ENCODE data around the gene GTF2IRD1.
A peak's percentile ranks its signal among the peaks of the same experiment; 100 is the strongest.
"Not testable (repeated sequence)": the region's sequence is repeated elsewhere in the genome, so short reads cannot be mapped to it uniquely, and the experiment has no call there.

Gene GTF2IRD1

DNA sequence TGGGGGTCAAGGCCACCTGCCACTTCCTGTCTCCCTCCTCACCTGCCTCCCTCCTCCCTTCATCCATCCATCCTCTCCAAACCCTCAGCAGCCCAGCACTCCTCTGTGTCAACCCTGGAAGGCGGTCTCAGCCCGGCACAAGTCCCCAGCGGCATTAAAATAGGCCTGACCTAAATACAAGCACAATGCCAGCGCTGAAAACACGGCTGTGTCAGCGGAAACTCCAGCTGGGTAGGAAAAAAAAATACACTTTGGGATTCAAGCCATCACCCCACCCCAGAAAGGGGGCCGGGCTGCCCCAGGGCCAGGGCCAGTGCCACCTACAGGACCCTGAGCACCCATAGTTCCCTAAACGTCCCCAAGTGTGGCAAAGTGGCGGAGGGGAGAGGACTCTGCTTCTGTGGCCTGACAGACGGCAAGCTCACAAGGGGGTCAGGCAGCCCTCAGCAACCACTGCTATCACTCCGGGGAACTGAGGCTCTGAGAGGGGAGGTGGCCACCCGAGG, 22.7 kb upstream of the GTF2IRD1 start:
- DNase-seq (ENCODE audit: low spot score): no peak

DNA sequence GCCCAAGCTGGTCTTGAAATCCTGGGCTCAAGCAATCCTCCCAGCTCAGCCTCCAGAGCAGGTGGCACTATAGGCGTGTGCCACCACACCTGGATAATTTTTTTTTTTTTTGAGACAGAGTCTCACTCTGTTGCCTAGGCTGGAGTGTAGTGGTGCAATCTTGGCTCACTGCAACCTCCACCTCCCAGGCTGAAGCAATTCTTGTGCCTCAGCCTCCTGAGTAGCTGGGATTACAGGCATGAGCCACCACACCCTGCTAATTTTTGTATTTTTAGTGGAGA, 16.5 kb upstream of the GTF2IRD1 start:
- not testable (repeated sequence) for DNase-seq (ENCODE audit: low spot score)

DNA sequence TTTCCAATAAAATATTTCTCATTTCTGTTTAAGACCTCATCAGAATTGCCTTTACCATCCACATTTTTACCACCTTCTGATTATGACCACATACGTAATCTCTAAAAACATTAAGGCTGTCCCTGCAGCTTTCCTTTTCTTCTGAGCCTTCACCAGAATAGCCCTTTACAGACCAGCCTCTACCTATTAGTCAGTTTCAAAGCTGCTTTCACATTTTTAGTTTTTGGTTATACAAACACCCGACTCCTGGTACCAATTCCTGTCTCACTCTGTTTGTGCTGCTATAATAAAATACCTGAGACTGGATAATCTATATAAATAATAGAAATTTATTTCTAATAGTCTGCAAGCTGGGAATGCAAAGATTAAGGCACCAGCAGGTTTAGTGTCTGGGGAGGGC, 15.4 kb upstream of the GTF2IRD1 start:
- no peak for DNase-seq (ENCODE audit: low spot score)

DNA sequence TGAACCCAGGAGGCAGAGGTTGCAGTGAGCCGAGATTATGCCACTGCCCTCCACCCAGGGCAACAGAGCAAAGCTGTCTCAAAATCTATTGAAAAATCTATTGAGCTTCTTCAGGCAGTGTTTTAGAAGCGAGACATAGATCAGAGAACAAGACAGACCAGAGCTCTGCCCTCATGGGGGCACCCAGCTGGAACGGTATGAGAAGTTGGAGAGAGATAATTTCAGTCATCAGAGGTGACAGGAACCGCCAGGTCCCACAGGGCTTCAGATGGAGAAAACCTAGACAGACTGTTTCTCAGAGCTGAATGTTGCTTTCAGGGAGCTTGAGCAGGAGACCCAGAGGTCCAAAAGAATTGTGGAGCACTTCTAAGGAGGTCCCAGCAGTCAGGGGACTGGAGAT, 14.2 kb upstream of the GTF2IRD1 start:
- no peak for DNase-seq (ENCODE audit: low spot score)

DNA sequence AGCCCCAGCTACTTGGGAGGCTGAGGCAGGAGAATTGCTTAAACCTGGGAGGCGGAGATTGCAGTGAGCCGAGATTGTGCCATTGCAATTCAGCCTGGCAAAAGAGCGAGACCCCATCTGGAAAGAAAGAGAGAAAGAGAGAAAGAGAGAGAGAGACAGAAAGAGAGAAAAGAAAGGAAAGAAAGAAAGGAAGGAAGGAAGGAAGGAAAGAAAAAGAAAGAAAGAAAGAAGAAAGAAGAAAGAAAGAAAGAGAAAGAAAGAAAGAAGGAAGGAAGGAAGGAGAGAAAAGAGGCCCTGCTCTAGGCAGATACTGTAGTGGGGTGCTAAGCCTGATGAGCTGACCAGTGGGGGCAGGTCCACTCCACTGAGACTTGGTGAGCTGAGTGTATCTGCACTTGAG, 13.6 kb upstream of the GTF2IRD1 start:
- DNase-seq (ENCODE audit: low spot score): not testable (repeated sequence)

DNA sequence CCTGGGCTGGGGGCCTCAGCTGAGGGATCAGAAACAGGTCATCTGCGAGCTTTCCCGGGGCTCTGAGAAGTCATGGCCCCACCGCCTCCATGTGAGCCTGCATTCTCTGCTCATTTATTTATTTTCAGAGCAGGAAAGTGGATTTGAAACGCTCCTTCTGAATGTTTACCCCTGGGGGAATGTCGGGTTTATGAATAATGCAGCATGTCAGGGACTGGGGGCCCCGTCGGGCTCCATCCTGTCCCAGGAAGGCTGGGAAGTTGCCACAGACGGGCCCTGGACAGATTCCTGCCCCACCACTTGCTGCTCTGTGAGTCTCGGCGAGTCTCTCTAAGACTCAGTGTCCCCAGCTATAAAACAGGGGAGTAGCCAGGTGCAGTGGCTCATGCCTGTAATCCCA, 11.9 kb upstream of the GTF2IRD1 start:
- no peak for DNase-seq (ENCODE audit: low spot score)

DNA sequence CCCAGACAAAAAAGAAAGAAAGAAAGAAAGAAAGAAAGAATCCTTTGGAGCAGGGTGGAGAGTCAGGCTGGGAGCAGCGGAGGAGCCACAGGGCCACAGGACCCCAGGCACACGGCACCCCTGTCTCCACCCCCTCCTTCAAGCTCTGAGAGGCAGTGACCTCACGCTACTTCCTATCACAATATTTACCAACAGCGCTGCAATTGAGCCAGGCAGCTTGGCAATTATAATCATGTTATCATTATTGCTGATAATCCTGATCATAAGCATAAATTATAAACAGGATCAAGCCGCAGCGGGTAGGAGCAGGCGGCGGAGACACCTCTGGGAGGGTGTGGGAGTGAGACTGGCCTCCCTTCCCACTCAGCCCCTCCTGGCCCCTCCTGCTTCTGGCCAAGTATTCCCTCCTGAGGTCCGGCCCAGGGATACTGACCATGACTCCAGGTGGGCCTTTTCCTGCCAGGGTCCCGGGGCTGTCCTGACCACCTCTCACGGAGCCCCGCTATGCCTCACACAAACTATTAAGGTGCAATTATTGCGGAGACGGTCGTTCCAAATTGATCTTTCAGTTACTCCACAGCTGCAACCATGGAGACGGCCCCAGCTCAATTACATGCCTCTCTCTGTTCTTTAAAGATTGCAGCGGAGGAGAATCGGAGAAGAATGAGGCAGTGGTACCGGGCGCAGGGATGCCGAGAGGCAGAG, 10.0 kb upstream of the GTF2IRD1 start:
- DNase-seq (ENCODE audit: low spot score): no peak

DNA sequence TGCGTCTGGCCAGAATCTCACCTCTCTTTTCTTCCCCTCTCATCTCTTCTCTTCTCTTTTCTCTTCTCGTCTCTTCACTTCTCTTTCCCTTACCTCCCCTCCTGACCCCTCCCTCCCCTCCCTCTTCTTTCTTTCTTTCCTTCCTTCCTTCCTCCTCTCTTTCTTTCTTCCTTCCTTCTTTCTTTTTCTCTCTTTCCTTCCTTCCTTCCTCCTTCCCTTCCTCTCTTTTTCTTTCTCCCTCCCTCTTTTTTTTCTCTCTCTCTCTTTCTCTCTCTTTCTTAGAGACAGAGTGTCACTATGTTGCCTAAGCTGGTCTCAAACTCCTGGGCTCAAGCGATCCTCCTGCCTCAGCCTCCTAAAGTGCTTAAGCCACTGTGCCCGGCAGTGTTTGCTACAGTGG, 4.6 kb upstream of the GTF2IRD1 start:
- no peak for DNase-seq (ENCODE audit: low spot score)

DNA sequence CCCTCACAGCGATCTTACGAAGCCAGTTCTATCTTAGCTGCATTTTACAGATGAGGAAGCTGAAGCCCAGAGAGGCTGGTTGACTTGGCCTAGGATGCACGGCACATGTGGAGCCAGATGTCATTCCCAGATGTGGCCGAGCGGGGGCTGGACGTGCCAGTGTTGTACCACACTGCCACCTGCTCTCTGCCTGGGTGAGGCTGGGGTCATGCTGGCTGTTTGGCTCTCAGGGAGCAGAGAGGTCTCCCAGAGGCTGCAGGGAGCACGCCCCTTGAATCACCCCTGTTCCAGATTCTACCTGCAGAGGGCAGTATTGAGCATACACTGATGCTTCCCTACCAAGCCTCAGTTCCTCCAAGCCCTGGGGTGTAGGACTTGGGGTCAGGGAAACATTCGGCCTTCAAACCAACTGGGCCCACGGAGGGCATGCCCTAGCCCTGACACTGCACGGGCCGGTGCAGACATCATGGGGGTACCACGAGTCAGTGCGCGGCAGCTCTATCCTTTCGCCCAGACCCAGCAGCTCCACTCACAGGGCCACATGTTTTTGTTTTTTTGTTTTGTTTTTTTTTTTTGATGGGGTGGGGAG, 3.8 kb upstream of the GTF2IRD1 start:
- peak; percentile 78 for DNase-seq (ENCODE audit: low spot score)

DNA sequence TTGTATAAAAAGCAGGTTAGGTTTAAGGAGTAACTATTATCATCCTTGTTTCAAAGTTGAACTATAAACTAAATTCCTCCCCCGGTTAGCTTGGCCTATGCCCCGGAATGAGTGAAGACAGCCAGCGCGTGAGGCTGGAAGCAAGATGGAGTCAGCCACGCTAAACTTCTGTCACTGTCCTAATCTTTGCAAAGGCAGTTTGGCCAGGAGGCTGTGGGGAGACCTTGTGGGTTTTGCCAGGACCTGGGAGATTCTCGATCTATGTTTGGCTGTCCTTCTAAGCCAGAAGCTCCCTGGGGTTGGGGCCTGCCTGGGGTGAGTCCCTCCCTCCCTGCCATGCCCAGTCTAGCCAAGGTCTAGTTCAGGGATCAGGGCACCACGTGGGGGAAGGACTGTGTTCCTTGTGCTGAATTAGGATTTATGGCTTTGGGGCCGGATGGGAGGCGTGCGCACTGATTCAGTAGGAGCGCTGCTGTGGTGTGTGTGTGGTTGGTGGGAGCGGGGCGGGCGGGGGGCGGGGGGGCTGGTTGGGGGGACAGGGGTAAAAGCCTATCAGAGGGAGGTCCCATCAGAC, 871 bp upstream of the GTF2IRD1 start:
- no peak for DNase-seq (ENCODE audit: low spot score)

DNA sequence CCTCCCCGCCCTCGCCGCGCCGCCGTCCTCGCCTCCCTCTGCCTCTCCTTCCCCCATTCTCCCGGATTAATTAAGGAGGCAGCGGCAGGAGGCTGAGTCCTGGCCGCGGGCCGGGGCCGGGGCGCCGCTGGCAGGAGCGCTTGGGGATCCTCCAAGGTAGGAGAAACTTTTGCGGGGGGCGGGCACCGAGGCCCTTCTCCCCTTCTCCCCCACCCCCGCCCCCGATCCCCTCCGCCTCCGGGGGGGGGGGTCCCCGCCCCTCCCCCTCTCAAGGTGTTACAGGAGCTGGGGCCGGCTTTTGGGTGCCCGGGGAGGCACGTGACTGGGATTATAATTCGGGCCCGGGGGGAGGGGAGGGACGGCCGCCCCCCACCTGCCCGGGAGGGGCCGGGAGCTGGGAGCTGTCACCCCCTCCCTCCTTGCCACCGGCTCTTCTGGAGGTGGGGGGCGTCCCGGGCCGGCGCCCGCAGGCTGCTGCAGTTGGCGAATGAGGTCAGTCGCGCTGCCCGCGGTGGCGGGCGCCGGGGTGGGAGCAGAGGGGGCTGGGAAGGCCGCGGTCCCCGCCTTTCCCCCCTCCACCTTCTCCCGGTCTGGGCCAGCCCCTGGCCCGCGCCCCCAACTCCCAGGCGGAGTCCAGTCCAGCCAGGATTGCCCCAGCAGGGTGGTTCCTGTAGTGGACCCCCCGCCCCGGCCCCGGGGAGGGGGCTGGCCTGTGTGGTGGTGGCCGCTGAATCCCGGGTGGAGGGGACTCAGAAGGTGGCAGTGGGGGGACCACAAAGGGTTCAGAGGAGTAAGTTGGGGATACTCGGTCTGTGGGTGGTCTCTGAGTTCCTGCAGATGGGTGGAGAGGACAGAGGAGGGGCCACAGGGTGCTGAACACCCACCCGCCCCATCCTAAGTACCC, 567 bp downstream of the GTF2IRD1 start:
- no peak for DNase-seq (ENCODE audit: low spot score)

DNA sequence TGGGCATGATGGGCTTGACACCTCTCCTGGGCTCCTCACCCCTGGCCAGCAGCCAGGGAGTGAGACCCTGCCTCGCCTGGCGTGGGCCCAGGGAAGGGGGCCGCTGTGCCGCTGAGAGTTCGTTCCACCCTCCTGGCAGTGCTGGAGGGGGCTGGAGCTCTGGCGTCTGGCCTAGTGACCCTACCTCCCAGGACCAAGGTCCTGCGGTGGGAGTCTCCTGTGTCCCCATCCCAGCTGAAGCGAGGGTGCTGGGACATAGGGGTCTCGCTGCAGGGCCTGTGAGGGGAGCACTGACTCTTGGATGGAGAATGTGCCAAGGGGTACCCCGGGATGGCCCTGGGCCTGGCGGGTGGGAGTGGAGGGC, 1.2 kb downstream of the GTF2IRD1 start:
- DNase-seq (ENCODE audit: low spot score): no peak

DNA sequence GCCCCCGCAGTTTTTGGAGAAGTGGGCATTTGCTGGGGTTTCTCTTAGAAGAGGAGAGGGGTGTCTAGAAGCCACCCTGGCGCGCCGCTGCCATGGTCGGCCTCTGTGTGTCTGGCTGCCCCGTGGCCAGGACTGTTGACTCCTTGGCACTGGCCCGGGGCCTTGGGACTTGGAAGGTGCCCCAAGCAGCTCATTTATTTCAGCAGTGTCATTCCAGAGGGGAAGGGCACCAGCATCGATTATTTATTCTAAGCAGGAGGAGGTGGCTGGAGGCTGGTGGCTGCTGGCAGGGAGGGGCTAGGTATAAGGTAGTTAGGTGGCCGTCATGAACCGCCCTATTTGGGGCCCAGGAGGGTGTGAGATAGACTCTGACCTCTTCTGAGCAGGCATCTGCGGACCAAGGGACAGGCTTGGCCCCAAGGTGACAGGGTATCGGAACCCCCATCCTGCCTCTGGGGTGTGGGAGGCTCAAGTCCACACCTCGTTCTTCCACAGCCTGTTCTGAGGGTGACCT, 1.6 kb downstream of the GTF2IRD1 start:
- DNase-seq (ENCODE audit: low spot score): peak; percentile 60

DNA sequence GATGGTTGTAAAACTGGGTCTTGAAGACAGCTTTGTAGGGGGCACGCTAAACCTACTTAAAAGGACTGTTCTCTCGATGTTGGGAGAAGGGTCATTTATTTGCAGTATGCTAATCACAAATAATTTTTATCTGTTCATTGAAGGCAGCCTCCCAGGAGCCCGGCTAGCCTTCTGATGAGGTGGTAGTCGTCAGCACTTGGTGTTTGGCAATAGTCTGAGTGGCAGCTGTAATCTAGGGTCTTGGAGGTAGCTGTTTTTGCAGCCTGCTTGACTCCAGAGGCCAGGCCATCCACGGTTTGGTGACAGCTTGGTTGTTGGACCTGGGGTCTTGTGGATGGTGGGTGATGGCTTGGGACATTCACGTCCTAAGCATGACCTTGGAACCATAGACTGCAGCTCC, 2.2 kb downstream of the GTF2IRD1 start:
- no peak for DNase-seq (ENCODE audit: low spot score)

DNA sequence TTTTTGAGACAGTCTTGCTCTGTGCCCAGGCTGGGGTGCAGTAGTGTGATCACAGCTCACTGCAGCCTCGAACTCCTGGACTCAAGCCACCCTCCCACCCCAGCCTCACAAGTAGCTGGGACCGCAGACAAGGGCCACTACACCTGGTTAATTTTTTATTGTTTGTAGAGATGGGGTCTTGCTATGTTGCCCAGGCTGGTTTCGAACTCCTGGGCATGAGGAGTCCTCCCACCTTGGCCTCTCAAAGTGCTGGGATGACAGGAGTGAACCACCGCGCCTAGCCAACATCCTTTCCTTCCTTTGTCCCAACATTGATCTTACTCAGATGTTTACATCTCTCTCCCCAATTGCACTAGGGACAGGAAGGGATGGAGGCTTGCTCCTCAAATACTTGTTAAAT, 3.3 kb downstream of the GTF2IRD1 start:
- DNase-seq (ENCODE audit: low spot score): no peak

DNA sequence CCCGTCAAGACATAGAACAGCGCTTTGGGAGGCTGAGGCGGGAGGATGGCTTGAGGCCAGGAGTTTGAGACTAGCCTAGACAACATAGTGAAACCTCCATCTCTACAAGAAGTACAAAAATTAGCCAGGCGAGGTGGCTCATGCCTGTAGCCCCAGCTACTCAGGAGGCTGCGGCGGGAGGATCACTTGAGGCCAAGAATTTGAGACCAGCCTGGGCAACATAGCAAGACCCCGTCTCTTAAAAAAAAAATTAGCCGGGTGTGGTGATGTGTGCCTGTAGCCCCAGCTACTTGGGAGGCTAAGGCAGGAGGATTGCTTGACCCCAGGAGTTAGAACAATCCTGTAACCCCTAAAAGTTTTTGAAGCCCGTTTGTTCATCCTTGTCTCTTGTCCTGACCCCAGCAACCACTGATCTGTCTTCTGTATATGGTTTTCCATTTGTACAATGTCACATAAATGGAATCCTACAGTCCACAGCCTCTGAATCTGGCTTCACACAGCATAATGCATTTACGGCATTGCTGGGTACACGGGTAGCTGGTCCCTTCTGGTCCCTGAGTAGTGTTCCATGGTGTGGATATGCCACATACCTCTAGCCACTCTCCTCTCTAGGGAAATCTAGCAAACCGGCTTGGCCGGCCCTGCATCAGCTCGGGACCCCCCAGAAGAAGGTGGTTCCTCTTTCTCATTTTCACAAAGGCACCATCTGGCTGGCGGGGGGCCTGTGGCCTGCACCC, 8.4 kb downstream of the GTF2IRD1 start:
- no peak for DNase-seq (ENCODE audit: low spot score)

DNA sequence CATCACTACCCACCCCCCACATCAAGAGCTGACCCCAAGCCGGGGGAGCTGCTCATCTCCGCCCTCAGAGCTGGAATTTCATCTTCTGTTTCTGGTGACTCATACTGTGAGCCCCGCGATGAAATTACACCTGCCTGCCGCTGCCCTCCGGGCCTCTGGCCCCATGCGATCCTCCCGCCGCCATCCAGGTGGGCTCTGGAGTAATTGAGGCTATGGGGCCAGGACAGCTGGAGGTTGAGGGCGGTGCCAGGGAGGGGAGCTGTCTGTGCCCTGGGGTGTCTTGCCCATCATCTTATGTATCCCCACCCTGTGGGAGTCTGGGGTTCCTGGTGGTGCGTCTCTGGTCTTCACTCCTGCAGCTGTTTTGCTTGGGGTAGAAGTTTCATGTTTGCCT, 9.0 kb downstream of the GTF2IRD1 start:
- no peak for DNase-seq (ENCODE audit: low spot score)

DNA sequence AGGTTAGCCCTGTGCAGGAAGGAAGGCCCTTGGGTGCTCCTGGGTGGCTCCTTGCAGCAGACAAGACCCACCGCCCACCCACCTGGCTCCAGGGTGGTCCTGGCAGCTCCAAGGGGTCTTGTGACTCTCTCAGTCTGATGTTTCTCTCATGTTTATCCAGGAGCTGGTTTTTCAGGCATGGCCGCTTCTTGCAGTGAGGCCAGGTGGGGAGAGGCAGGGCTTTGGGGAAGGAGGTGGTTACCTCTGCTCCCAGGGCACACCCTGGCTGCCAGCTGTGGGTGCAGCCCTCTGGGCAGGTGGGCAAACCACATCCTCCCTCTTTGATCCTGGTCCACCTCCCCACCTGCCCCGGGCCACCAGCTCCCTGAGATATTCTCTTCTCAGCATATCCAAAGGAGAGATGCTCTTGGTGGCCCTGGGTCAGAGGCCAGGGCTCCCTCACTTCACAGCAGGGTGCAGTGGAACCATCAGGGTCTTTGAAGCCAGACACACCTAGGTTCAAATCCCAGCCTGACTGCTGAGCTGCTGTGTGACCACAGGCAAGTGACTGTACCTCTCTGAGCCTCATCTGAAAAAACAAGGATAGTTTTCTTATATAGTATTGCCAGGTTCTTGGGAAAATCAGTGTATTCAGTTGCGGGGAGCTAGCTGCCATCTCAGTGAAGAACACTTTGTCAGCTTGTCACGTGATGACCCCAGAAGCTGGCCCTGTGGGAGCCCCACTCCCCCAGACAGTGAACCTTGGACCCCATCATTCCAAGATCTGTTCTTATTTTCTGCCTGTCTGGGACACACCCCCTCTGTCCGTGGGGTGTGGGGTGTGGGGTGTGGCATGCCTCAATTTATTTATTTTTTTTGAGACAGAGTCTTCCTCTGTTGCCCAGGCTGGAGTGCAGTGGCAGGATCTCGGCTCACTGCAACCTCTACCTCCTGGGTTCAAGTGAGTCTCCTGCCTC, 11.5 kb downstream of the GTF2IRD1 start:
- no peak for DNase-seq (ENCODE audit: low spot score)

DNA sequence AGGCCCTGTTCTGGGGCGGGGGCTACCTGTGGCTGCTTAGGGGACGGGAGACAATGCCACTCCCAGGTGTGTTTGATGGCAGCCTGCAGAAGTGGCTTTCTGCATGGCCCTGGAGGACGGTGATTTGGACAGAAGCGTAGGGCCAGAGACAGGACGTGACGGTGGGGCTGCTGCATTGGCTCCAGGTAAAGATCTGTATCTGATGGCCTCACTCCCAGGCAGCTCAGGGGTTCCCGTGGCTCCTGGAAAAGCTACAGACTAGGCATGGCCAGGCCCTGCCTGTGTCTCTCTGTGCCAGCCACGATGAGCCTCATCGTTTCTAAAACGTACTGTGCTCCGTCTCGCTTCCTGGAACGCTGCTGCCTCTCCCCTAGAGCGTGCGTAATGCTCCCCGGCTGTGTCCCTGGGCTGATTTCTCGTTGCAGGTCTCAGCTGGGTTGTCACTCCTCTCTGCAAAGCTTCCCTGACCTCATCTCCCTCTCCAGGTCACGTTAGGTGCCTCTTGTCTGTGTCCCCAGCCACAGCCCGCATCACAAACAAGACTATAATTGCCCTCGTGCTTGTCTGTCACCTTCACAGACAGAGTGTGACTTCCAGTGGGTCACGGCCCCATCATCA, 12.6 kb downstream of the GTF2IRD1 start:
- no peak for DNase-seq (ENCODE audit: low spot score)

DNA sequence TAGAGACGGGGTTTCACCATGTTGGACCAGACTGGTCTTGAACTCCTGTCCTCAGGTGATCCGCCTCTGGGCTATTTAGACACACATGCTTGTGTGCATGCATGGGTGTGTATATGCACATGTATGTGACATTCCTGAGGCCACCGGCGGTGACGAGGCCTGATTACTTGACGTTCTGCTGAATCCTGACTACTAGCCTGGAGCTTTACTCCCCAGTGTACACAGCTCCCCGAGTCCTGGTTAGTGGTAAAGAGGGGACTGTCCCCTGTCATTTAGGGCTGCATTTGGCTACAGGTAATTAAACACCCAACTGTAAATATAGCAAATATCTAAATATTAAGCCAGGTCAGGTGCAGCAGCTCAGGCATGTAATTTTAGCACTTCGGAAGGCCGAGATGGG, 14.2 kb downstream of the GTF2IRD1 start:
- DNase-seq (ENCODE audit: low spot score): no peak
